Gastrocnemius medialis (tissue), 4 donors: ENCODE results near the gene ABT1. TPM values are rescaled to one million over a fixed set of nuclear protein-coding genes. Genes with fewer than 3 reads are reported as not detected.

Experiments
- ATAC-seq, 2 donors: fragments of 150-250 bp; one replicate each; pipeline ENCODE4 v1.9.1; 2016
- DNase-seq, 2 donors: peaks; one replicate each; pipeline ENCODE4 v3.0.0-alpha.2; 2019
- H3K27ac ChIP-seq, 4 donors: fragments of 200-600 bp; sonication (generic); 1 replicate in 1 of 4; 2 replicates in 3 of 4; pipeline ENCODE4 v1.5.1; 2016 to 2018; ENCODE audit warnings: mild to moderate bottlenecking in 2 of 4, moderate library complexity in 1 of 4
- H3K27me3 ChIP-seq, 3 donors: fragments of 200-600 bp; sonication (generic) in 2 of 3; 1 replicate in 1 of 3; 2 replicates in 2 of 3; pipeline versions ENCODE4 v1.5.1 to v1.6.0; 2016 to 2019; ENCODE audit warnings: mild to moderate bottlenecking in 1 of 3, moderate library complexity in 1 of 3
- H3K36me3 ChIP-seq, 2 donors: fragments of 200-600 bp; sonication (generic) in 1 of 2; one replicate each; pipeline ENCODE4 v1.5.1; 2017 to 2018
- H3K4me1 ChIP-seq, 2 donors: fragments of 200-600 bp; sonication (generic) in 1 of 2; one replicate each; pipeline ENCODE4 v1.5.1; 2016 to 2017; ENCODE audit warnings: mild to moderate bottlenecking in 2 of 2
- H3K4me3 ChIP-seq, 4 donors: fragments of 200-600 bp; sonication (generic) in 3 of 4; 1 replicate in 1 of 4; 2 replicates in 3 of 4; pipeline ENCODE4 v1.5.1; 2016 to 2019; ENCODE audit warnings: mild to moderate bottlenecking in 2 of 4
- H3K9me3 ChIP-seq, 3 donors: fragments of 200-600 bp; sonication (generic) in 2 of 3; 1 replicate in 1 of 3; 2 replicates in 2 of 3; pipeline ENCODE4 v1.5.1; 2016 to 2019
- CTCF ChIP-seq, 5 experiments: fragments of 450-650 bp in 3 of 5; fragments of 200-600 bp in 2 of 5; sonication (generic) in 2 of 5; IDR thresholded peaks in 4 of 5; conservative IDR thresholded peaks in 1 of 5; 1 replicate in 4 of 5; 2 replicates in 1 of 5; pipeline ENCODE4 v1.5.1; 2016 to 2019; ENCODE audit warnings: antibody characterized with exemption in 5 of 5, mild to moderate bottlenecking in 3 of 5, moderate library complexity in 3 of 5
- POLR2A ChIP-seq, 2 donors: fragments of 450-650 bp; IDR thresholded peaks; one replicate each; pipeline ENCODE4 v1.6.1; 2017; ENCODE audit warnings: antibody characterized with exemption in 2 of 2, mild to moderate bottlenecking in 2 of 2, moderate library complexity in 2 of 2
- in situ Hi-C, 4 donors: fragments of 200-750 bp; cut with MboI; loops; one replicate each; pipeline versions ENCODE4 v1.15.0 to v1.8.0; 2017; ENCODE audit warnings: low sequenced_read_pairs in 4 of 4
- intact Hi-C: fragments of 100-400 bp; cut with DNase I; formaldehyde crosslinking; loops from one replicate; pipeline ENCODE4 v1.15.1; 2023; ENCODE audit warnings: low total_unique reads
- total RNA-seq, 4 donors: library from RNA; depleted of rRNA; stranded (reverse); fragments of >200 nt; gene quantifications; one replicate each; pipeline versions ENCODE4 v1.1.0 to v1.2.3, GENCODE V29; 2016

Gene ABT1
- total RNA-seq, 4 donors from 2014 or later, result 7.1 to 13.2 (median 9.5) TPM

- H3K4me1 ChIP-seq, result peaks cover 0 to 4% of the 10 kb centered on the region in 2 donors
- no peak for TF ChIP-seq CTCF (IDR thresholded peaks at IDR 0.05 in 4 of 5, conservative IDR thresholded peaks at IDR 0.05 in 1 of 5)
- no peaks in the 10 kb centered on the region for H3K36me3 ChIP-seq
- peaks cover 0 to 40% (median 6%) of the 10 kb centered on the region in 3 donors for H3K27me3 ChIP-seq
- ATAC-seq (no peak), DNase-seq (no peak)
- peaks cover 0 to 9% (median 0%) of the 10 kb centered on the region in 3 donors for H3K9me3 ChIP-seq
- H3K4me3 ChIP-seq, result peak overlapping the region in 2 of 4 donors; percentile 31 to 41
- no peak overlapping the region for H3K27ac ChIP-seq
- in situ Hi-C loops (loop anchor here in 1 of 4 donors (10.0 kb wide), 1 partner anchor 242 kb away; no protein-coding TSS in a partner anchor), intact Hi-C loops (no loop called here)
Measured at GRCh38 chr6:26576929-26577719, 19.6 kb upstream of the ABT1 start.

- peaks cover 0 to 40% (median 6%) of the 10 kb centered on the region in 3 donors for H3K27me3 ChIP-seq
- TF ChIP-seq CTCF (IDR thresholded peaks at IDR 0.05 in 4 of 5, conservative IDR thresholded peaks at IDR 0.05 in 1 of 5), result no peak
- no peak for TF ChIP-seq POLR2A (IDR thresholded peaks at IDR 0.05)
- no peak overlapping the region for H3K27ac ChIP-seq
- no peak for DNase-seq
- no peaks in the 10 kb centered on the region for H3K36me3 ChIP-seq
- H3K4me3 ChIP-seq, result peak overlapping the region in 2 of 4 donors; percentile 31 to 41
- ATAC-seq, result no peak
- no peaks in the 10 kb centered on the region for H3K4me1 ChIP-seq
- H3K9me3 ChIP-seq, result peaks cover 0 to 9% (median 0%) of the 10 kb centered on the region in 3 donors
- intact Hi-C loops (no loop called here), in situ Hi-C loops (loop anchor here in 1 of 4 donors (10.0 kb wide), 1 partner anchor 243 kb away; no protein-coding TSS in a partner anchor)
Measured at GRCh38 chr6:26577720-26578072, 19.1 kb upstream of the ABT1 start.

- intact Hi-C loops, result no loop called here
- peaks cover 0 to 9% (median 0%) of the 10 kb centered on the region in 3 donors for H3K9me3 ChIP-seq
- ATAC-seq (no peak), DNase-seq (no peak)
- H3K27me3 ChIP-seq, result peaks cover 0 to 40% (median 10%) of the 10 kb centered on the region in 3 donors
- no peak overlapping the region for H3K27ac ChIP-seq
- no peak for TF ChIP-seq POLR2A (IDR thresholded peaks at IDR 0.05)
- no peak for TF ChIP-seq CTCF (IDR thresholded peaks at IDR 0.05 in 4 of 5, conservative IDR thresholded peaks at IDR 0.05 in 1 of 5)
- no peaks in the 10 kb centered on the region for H3K36me3 ChIP-seq
- in situ Hi-C loops, result loop anchor here in 1 of 4 donors (10.0 kb wide), 1 partner anchor 243 kb away; no protein-coding TSS in a partner anchor
- H3K4me1 ChIP-seq, result no peaks in the 10 kb centered on the region
- H3K4me3 ChIP-seq, result no peak overlapping the region
Measured at GRCh38 chr6:26578279-26578678, 18.5 kb upstream of the ABT1 start.

- no peak overlapping the region for H3K27ac ChIP-seq
- H3K36me3 ChIP-seq, result no peaks in the 10 kb centered on the region
- ATAC-seq, result no peak
- peaks cover 0 to 9% (median 0%) of the 10 kb centered on the region in 3 donors for H3K9me3 ChIP-seq
- no peak overlapping the region for H3K4me3 ChIP-seq
- peaks cover 0 to 40% (median 10%) of the 10 kb centered on the region in 3 donors for H3K27me3 ChIP-seq
- H3K4me1 ChIP-seq, result no peaks in the 10 kb centered on the region
- TF ChIP-seq POLR2A (IDR thresholded peaks at IDR 0.05), result no peak
- no peak for TF ChIP-seq CTCF (IDR thresholded peaks at IDR 0.05 in 4 of 5, conservative IDR thresholded peaks at IDR 0.05 in 1 of 5)
- intact Hi-C loops, result no loop called here
- DNase-seq, result no peak
- in situ Hi-C loops, result loop anchor here in 1 of 4 donors (10.0 kb wide), 1 partner anchor 244 kb away; no protein-coding TSS in a partner anchor
Measured at GRCh38 chr6:26578741-26579140, 18.0 kb upstream of the ABT1 start.
